ENCODE data around the gene RHOH. TPM values are rescaled to one million over a fixed set of nuclear protein-coding genes. Genes with fewer than 3 reads are reported as not detected.
"Not testable (repeated sequence)": the region's sequence is repeated elsewhere in the genome, so short reads cannot be mapped to it uniquely, and the experiment has no call there.

The RHOH gene, protein sequence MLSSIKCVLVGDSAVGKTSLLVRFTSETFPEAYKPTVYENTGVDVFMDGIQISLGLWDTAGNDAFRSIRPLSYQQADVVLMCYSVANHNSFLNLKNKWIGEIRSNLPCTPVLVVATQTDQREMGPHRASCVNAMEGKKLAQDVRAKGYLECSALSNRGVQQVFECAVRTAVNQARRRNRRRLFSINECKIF
- 2.5 TPM for polyA plus RNA-seq (2013, experiment 1 of 2)
- polyA plus RNA-seq (2013, experiment 2 of 2), result 2.4 TPM

DNA sequence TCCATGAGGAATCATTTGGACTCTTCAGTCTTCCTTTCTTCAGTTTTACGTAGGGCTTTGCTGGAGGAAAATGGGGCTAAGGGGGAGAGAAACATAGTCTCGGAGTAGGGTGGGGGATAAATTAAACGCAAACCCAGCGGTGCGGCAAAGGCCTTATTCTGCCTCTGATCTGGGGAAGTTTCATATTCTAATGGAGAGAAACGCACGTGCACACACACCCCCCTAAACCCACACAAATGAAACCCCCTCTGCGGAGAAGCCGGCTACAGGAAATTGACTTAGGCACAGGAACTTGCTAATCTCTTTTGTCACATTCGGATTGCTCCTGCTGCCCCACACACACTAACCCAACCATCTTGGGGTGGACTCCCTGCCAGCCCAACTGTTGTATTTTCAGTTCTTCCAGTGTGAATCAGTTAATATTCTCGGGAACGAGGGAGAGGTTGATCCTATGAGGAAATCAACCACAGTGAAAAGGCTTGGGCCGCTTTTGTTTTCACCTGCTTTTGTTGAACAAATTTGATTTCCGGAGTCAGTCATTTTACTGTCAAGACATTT lies at the start of gene RHOH:
Gene RHOH (plus strand): TSS at position 308 of the 558 bp plus-strand sequence. CDS start 46,356 bp downstream, outside the sequence.
- peak within 1 kb of the TSS; percentile 12 for H3K4me3 ChIP-seq (ENCODE audit: extremely low read depth, insufficient read depth, low read length, poor library complexity, severe bottlenecking)
- peaks cover 26% of the 10 kb centered on the region for H3K4me1 ChIP-seq (ENCODE audit: control insufficient read depth, insufficient read depth, low read length, poor library complexity, severe bottlenecking)
- H3K9me3 ChIP-seq (ENCODE audit: control insufficient read depth, low read length), result no peaks in the 10 kb centered on the region
- no peaks in the 10 kb centered on the region for H3K36me3 ChIP-seq (ENCODE audit: control insufficient read depth, insufficient read depth, low read length)
- H3K27ac ChIP-seq (ENCODE audit: low read depth, low read length, severe bottlenecking), result no peak within 1 kb of the TSS
- WGBS, 2 experiments (ENCODE audit: insufficient coverage in 2 of 2), result 38 to 39% methylated on average over 4 to 6 of the region's 14 CpGs

DNA sequence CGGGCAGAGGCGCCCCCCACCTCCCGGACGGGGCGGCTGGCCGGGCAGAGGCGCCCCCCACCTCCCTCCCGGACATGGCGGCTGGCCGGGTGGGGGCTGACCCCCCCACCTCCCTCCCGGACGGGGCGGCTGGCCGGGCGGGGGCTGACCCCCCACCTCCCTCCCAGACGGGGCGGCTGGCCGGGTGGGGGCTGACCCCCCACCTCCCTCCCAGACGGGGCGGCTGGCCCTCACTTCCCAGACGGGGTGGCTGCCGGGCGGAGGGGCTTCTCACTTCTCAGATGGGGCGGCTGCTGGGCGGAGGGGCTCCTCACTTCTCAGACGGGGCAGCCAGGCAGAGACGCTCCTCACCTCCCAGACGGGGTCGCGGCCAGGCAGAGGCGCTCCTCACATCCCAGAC lies 49.3 kb upstream of the RHOH start:
- H3K27ac ChIP-seq (ENCODE audit: low read depth, low read length, severe bottlenecking); H3K4me3 ChIP-seq (ENCODE audit: extremely low read depth, insufficient read depth, low read length, poor library complexity, severe bottlenecking); H3K4me1 ChIP-seq (ENCODE audit: control insufficient read depth, insufficient read depth, low read length, poor library complexity, severe bottlenecking); H3K9me3 ChIP-seq (ENCODE audit: control insufficient read depth, low read length): not testable (repeated sequence)
- H3K36me3 ChIP-seq (ENCODE audit: control insufficient read depth, insufficient read depth, low read length), result peaks cover 67% of the 10 kb centered on the region
- 98% methylated on average over 10 of the region's 31 CpGs; no CpG with 5 or more reads in 1 of the 2 experiments for WGBS, 2 experiments (ENCODE audit: insufficient coverage in 2 of 2)

DNA sequence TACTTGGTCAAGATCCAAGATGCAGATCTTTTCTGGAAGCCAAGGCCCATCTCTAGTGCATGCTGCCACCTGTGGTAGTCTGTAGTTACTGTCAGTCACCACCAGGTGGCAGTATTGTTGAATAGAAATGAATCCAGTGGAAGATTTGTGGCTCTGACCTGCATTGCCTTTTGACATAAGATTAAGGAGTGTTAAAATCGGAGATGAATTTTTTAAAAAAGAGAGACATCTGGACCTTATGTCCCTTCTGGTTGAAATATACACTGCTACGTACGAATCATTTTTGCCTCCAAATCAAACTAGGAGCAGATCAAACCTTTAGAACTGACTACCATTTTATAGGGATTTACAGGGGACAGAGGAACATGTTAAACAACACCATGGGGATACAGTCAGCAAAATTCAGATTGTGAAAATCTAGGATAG lies 46.9 kb upstream of the RHOH start:
- Histone ChIP-seq H3K36me3 (ENCODE audit: control insufficient read depth, insufficient read depth, low read length) (peaks cover 52% of the 10 kb centered on the region), H3K9me3 (ENCODE audit: control insufficient read depth, low read length) (peaks cover 6% of the 10 kb centered on the region), H3K27ac (ENCODE audit: low read depth, low read length, severe bottlenecking) (no peak overlapping the region), H3K4me1 (ENCODE audit: control insufficient read depth, insufficient read depth, low read length, poor library complexity, severe bottlenecking) (no peaks in the 10 kb centered on the region), H3K4me3 (ENCODE audit: extremely low read depth, insufficient read depth, low read length, poor library complexity, severe bottlenecking) (no peak overlapping the region)
- 100% methylated on average over 1 to 3 of the region's 3 CpGs for WGBS, 2 experiments (ENCODE audit: insufficient coverage in 2 of 2)

DNA sequence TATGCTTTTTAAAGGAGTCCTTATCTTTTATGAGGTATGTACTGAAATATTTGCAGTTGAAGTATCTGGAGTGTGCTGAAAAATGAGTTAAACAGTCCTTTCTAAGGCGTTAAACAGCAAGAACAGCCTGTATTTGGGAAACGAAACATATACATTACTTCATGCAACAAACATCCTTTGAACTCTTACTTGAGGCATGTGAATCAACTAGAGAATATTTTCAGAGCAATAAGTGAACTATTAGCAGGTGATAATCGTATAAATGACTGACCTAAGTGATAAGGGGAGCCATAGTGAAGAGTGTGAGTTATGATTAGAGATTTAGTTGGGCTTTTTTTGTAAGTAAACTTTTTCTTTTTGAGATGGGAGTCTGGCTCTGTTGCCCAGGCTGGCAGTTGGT lies 45.9 kb upstream of the RHOH start:
- Histone ChIP-seq H3K9me3 (ENCODE audit: control insufficient read depth, low read length) (peaks cover 6% of the 10 kb centered on the region), H3K36me3 (ENCODE audit: control insufficient read depth, insufficient read depth, low read length) (peaks cover 47% of the 10 kb centered on the region), H3K4me1 (ENCODE audit: control insufficient read depth, insufficient read depth, low read length, poor library complexity, severe bottlenecking) (no peaks in the 10 kb centered on the region), H3K27ac (ENCODE audit: low read depth, low read length, severe bottlenecking) (no peak overlapping the region), H3K4me3 (ENCODE audit: extremely low read depth, insufficient read depth, low read length, poor library complexity, severe bottlenecking) (no peak overlapping the region)
- 92 to 100% methylated on average over 1 of the region's 3 CpGs for WGBS, 2 experiments (ENCODE audit: insufficient coverage in 2 of 2)

DNA sequence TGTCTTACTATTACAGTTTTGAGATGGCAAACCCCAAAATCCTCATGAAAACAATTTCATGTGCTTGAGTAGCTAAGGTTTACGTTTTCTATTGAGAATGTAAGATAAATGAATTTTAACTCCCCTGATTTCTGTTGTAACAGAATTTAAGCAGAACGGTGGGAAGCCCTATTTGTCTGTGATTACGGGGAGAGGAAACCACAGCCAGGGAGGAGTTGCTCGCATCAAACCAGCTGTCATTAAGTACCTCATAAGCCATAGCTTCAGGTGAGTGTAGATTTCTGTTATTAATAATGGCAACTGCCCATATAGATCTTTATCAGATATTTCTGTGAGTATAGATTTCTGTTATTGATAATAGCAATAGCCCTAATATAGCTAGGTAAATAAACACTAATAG lies 44.2 kb upstream of the RHOH start:
- no peak overlapping the region for H3K4me3 ChIP-seq (ENCODE audit: extremely low read depth, insufficient read depth, low read length, poor library complexity, severe bottlenecking)
- H3K36me3 ChIP-seq (ENCODE audit: control insufficient read depth, insufficient read depth, low read length), result peaks cover 42% of the 10 kb centered on the region
- no peaks in the 10 kb centered on the region for H3K4me1 ChIP-seq (ENCODE audit: control insufficient read depth, insufficient read depth, low read length, poor library complexity, severe bottlenecking)
- peaks cover 6% of the 10 kb centered on the region for H3K9me3 ChIP-seq (ENCODE audit: control insufficient read depth, low read length)
- whole genome bisulfite sequencing, 2 experiments (ENCODE audit: insufficient coverage in 2 of 2), result 94 to 100% methylated on average over 1 to 2 of the region's 4 CpGs
- H3K27ac ChIP-seq (ENCODE audit: low read depth, low read length, severe bottlenecking), result no peak overlapping the region

DNA sequence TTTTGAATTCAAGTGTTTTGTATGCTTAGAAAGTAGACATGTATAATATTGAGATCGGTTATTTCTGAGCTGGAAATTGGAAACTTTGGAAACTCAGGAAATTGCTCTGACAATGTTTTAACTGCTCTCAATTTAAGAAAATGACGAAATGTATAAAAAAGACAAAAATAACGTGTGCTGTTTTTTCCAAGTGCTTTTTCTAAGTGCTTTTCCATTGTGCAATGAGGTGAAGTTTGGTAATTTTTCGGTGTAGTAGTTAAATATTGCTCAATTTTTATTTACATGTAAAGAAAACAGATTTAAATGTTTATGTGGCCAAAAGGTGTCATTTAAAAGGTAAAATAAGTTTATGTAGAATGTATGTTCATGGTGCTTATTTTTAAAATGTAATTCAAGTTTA lies 39.4 kb upstream of the RHOH start:
- H3K9me3 ChIP-seq (ENCODE audit: control insufficient read depth, low read length), result no peaks in the 10 kb centered on the region
- H3K4me3 ChIP-seq (ENCODE audit: extremely low read depth, insufficient read depth, low read length, poor library complexity, severe bottlenecking), result no peak overlapping the region
- peaks cover 44% of the 10 kb centered on the region for H3K36me3 ChIP-seq (ENCODE audit: control insufficient read depth, insufficient read depth, low read length)
- H3K27ac ChIP-seq (ENCODE audit: low read depth, low read length, severe bottlenecking), result no peak overlapping the region
- H3K4me1 ChIP-seq (ENCODE audit: control insufficient read depth, insufficient read depth, low read length, poor library complexity, severe bottlenecking), result no peaks in the 10 kb centered on the region
- WGBS, 2 experiments (ENCODE audit: insufficient coverage in 2 of 2), result 50 to 100% methylated on average over 1 of the region's 4 CpGs

DNA sequence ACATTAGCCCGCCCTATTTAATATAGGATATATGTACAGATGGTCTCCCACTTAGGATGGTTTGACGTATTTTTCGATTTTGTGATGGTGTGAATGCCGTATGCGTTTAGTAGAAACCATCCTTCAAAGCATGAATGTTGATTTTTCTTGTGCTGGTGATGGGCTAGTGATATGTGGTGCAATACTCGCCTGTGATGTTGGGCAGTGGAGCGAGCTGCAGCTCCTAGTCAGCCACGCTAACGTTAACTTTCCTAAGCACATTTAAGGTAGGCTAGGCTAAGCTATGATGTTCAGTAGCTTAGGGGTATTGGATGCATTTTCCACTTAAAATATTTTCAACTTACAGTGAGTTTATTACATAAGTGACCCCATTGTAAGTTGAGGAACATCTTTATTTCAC lies 36.6 kb upstream of the RHOH start:
- Histone ChIP-seq H3K9me3 (ENCODE audit: control insufficient read depth, low read length) (no peaks in the 10 kb centered on the region), H3K36me3 (ENCODE audit: control insufficient read depth, insufficient read depth, low read length) (peaks cover 35% of the 10 kb centered on the region), H3K4me3 (ENCODE audit: extremely low read depth, insufficient read depth, low read length, poor library complexity, severe bottlenecking) (no peak overlapping the region), H3K4me1 (ENCODE audit: control insufficient read depth, insufficient read depth, low read length, poor library complexity, severe bottlenecking) (no peaks in the 10 kb centered on the region), H3K27ac (ENCODE audit: low read depth, low read length, severe bottlenecking) (no peak overlapping the region)
- 93 to 97% methylated on average over 4 to 7 of the region's 9 CpGs for WGBS, 2 experiments (ENCODE audit: insufficient coverage in 2 of 2)

DNA sequence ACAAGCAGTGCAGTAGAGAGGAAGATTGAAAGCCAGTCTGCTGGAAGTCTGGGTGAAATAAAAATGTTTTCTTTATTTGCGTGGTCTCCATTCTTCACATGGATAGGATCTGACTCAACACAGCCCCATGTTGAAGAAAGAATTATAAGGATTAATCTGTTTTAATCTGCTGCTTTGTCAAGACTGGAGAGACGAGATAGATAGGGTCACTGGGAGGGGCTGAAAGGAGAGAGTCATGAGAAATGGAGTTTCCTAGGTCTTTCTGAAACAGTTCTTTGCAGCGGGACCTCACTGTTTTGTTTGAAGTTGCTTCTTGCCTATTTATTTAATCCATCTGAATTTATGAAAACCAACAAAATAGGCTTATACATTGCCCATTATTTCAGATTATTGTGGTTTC lies 32.4 kb upstream of the RHOH start:
- H3K4me1 ChIP-seq (ENCODE audit: control insufficient read depth, insufficient read depth, low read length, poor library complexity, severe bottlenecking), result no peaks in the 10 kb centered on the region
- H3K36me3 ChIP-seq (ENCODE audit: control insufficient read depth, insufficient read depth, low read length), result peaks cover 37% of the 10 kb centered on the region
- WGBS, 2 experiments (ENCODE audit: insufficient coverage in 2 of 2), result 80 to 96% methylated on average over 1 to 2 of the region's 3 CpGs
- no peak overlapping the region for H3K4me3 ChIP-seq (ENCODE audit: extremely low read depth, insufficient read depth, low read length, poor library complexity, severe bottlenecking)
- H3K27ac ChIP-seq (ENCODE audit: low read depth, low read length, severe bottlenecking), result no peak overlapping the region
- H3K9me3 ChIP-seq (ENCODE audit: control insufficient read depth, low read length), result no peaks in the 10 kb centered on the region

DNA sequence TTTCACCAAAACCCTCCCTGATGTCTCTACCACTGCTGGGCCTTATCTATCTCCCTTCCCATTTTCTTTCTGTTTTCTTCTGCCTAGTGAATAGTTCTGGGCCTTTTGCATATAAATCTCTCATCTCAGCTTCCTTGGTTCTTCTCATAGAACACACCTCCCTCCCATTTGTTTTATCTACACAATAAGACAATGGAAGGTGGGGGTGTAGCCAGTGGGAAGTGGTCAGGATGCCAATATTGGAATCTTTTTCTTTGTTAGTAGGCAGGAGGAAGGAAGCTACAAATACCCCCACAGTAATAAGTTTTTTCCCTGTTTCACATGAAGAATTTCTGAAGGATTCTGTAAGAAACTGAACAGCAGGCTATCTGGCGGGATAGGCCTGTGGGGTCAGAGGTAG lies 30.9 kb upstream of the RHOH start:
- Histone ChIP-seq H3K4me3 (ENCODE audit: extremely low read depth, insufficient read depth, low read length, poor library complexity, severe bottlenecking) (no peak overlapping the region), H3K4me1 (ENCODE audit: control insufficient read depth, insufficient read depth, low read length, poor library complexity, severe bottlenecking) (no peaks in the 10 kb centered on the region), H3K27ac (ENCODE audit: low read depth, low read length, severe bottlenecking) (no peak overlapping the region), H3K9me3 (ENCODE audit: control insufficient read depth, low read length) (no peaks in the 10 kb centered on the region), H3K36me3 (ENCODE audit: control insufficient read depth, insufficient read depth, low read length) (peaks cover 26% of the 10 kb centered on the region)
- no CpG with 5 or more reads among the region's 1 CpG for WGBS, 2 experiments (ENCODE audit: insufficient coverage in 2 of 2)

DNA sequence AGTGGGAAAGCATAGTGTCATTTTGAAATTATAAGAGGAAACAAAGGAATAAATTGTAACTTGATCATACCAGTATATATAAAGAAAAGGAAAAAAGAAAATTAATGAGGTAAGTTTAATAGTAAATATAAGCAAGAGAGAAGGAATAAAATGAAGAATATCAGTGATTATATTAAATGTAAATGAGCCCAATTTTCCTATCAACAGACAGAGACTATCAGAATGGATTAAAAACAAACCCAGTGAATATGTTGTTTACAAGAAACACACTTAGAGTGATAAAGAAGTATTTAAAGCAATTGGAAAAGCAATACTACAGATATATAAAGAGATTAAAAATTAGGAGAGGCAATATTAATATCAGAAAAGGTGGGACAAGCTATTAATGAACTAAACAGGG lies 28.8 kb upstream of the RHOH start:
- Histone ChIP-seq H3K4me1 (ENCODE audit: control insufficient read depth, insufficient read depth, low read length, poor library complexity, severe bottlenecking) (no peaks in the 10 kb centered on the region), H3K27ac (ENCODE audit: low read depth, low read length, severe bottlenecking) (no peak overlapping the region), H3K9me3 (ENCODE audit: control insufficient read depth, low read length) (no peaks in the 10 kb centered on the region), H3K36me3 (ENCODE audit: control insufficient read depth, insufficient read depth, low read length) (peaks cover 15% of the 10 kb centered on the region), H3K4me3 (ENCODE audit: extremely low read depth, insufficient read depth, low read length, poor library complexity, severe bottlenecking) (no peak overlapping the region)

DNA sequence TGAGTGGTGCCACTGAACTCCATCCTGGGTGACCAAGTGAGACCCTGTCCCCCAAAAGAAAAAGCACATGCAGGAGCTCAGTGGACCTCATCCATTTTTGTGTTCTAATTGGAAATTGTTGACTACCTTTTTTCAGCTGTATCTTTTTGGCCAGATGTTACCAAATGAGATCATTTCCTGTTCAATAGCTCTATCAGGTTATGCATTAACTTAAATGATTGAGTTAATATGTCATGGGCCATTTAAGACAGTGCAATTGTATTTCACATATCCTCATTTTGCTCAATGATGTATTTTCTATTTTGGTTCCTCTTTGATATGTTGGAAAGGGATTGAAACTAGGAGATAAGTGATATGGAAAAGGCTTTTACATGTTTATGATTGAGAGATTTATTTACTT lies 26.2 kb upstream of the RHOH start:
- no peak overlapping the region for H3K4me3 ChIP-seq (ENCODE audit: extremely low read depth, insufficient read depth, low read length, poor library complexity, severe bottlenecking)
- no peak overlapping the region for H3K27ac ChIP-seq (ENCODE audit: low read depth, low read length, severe bottlenecking)
- H3K36me3 ChIP-seq (ENCODE audit: control insufficient read depth, insufficient read depth, low read length), result peaks cover 12% of the 10 kb centered on the region
- no peaks in the 10 kb centered on the region for H3K9me3 ChIP-seq (ENCODE audit: control insufficient read depth, low read length)
- no peaks in the 10 kb centered on the region for H3K4me1 ChIP-seq (ENCODE audit: control insufficient read depth, insufficient read depth, low read length, poor library complexity, severe bottlenecking)
